CD4-positive, alpha-beta T cell treated with Interleukin-12 subunit alpha and Interleukin-12 subunit beta, for 1 hour (primary cell): ENCODE data around the gene MARF1.
"Not testable (repeated sequence)": the region's sequence is repeated elsewhere in the genome, so short reads cannot be mapped to it uniquely, and the experiment has no call there.

Experiments used
- DNase-seq: peaks from one replicate; pipeline ENCODE4 v3.0.0-alpha.2; 2020

MARF1 gene

DNA sequence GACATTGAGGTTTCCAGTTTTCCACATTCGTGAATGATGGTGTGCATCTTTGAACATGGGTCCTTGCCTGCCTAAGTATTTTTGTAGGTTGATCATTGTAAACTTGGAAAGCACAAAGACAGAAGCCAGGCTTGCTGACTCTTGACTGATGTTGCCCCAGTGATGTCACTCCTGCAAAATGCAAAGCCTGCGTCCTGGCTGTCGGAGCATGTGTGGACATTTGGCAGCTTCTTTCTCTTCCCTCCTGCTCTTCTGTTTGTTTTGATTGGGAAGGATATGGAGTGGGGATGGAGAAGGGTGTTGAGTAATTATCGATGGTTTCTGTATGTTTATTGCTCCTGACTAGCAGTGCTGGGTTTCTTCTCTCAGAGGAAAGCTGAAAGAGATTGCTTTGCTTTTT is 10.3 kb upstream of the MARF1 start:
- no peak for DNase-seq

DNA sequence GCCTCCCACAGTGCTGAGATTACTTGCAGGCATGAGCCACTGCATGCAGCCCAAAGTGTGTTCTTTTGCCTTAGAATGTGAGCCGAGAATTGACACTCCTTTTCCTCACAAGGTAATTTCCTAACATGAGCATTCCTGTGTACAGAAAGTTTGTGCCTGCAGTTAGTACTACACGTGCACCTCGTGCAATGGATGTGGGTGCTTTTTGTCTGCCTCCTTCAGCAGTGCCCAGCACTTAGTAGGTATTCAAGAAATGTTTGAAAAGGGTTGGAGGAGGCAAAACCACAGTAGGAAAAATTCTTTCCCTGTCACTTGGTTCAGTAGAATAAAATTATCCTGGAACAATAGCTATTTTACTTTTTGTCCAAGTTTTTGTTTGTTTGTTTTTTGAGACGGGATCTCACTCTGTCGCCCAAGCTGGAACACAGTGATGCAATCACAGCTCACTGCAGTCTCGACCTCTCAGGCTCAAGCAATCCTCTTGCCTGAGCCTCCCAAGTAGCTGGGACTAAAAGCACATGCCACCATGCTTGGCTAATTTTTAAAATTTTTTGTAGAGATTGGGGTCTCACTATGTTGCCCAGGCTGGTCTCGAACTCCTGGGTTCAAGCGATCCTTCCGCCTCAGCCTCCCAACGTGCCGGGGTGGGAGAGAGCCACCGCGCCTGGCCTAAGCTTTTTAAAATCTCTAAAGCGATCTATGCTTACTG is 9.5 kb upstream of the MARF1 start:
- no peak for DNase-seq

DNA sequence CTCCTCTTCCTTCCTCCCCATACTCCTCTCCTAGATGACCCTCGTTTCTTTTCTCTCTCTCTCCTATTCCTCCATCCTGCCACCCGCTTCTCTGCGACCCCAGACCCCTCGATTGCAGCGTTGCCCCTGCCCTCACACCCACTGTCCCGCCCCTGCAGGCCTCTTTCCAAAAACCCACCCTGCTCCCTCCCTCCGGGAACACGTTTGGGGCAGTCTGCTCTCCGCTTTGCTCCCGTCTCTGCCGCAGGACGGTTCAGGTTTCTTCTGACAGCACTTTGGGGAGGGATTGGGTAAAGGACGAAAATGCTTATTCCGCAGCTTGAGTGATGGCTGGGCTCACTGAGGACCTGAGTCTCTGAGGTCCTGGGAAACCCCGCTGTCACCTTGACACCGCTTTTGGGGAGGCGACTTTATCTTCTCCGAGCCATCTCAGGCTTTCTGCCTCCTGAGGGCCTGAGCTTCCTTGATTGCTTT is 7.8 kb upstream of the MARF1 start:
- DNase-seq: peak; percentile 67

DNA sequence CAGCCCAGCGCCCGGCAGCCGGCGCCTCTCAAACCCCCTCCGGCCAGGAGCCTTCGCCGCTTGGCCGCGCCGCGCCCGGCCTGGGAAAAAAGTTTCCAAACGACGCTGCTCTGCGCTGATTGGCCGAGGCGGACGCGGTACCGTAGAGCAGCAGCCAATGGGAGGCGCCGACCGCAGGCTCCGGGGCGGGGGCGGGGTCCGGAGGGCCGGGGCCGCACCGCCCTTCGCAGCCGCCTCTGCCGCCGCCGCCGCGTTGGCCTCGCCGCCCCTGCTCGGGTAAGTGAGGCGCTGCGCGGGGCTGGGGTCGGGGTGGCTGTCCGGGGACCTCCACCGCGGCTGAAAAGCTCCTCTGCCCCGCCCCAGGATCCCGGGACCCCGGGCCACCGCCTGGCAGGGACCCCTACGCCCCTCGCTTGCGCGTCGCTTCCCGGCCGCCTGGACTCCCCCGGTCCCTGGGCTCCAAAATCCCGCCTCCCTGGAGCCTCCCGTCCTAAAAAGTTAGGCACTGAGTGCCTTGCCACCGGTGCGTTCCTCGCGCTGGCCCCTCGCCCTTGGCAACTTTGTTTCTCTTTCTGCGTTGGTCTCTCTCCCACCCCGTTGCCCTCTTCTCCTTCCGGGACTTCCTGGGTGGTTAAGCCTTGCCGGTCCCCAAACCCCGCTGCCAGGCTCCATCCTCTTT is 7.2 kb upstream of the MARF1 start, which contains the start of gene NDE1:
TSS of gene NDE1 (plus strand) at position 227 of the 679 bp plus-strand sequence. CDS start 14,534 bp downstream, outside the sequence.
- peak; percentile 88 for DNase-seq

DNA sequence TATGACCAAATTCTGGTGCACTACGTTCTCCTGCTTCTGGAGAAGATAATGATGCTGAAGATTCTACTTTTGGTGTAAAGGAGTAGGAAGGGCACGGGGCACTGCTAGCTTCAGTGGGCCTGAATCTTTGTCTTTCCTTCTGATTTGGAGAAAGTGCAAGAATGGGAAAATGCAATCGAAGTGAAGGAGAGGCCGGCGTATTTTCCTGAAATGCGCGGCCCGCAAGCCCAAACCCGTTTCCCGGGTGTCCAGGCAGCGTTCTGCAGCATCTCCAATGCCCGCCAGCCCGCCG is 6.7 kb upstream of the MARF1 start:
- no peak for DNase-seq

DNA sequence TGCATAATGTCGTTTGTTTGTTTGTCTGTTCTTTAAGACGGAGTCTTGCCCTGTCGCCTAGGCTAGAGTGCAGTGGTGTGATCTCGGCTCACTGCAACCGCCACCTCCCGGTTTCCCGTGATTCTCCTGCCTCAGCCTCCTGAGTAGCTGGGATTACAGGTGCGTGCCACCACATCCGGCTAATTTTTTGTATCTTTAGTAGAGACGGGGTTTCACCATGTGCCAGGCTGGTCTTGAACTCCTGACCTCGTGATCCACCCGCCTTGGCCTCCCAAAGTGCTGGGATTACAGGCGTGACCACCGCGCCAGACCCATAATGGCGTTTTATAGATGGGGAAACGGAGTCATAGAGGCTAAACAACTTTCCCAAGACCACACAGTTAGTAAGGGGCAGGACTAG is 6.4 kb upstream of the MARF1 start:
- DNase-seq: not testable (repeated sequence)

DNA sequence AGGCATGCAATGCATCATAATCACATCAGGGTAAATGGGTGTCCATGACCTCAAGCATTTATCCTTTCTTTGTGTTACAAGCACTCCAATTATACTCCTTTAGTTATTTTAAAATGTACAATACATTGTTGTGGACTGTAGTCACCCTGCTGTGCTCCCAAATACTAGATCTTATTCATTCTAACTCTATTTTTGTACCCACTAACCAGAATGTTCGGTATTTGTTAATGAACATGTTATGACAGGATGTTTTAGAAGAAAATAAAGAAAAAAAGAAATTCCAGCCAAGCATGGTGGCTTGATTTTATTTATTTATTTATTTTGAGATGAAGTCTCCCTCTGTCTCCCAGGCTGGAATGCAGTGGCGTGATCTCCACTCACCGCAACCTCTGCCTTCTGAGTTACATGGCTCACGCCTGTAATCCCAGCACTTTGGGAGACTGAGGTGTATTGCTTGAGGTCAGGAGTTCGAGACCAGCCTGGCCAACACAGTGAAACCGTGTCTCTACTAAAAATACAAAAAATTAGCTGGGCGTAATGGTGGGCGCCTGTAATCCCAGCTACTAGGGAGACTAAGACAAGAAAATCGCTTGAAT is 5.3 kb upstream of the MARF1 start:
- DNase-seq: no peak

DNA sequence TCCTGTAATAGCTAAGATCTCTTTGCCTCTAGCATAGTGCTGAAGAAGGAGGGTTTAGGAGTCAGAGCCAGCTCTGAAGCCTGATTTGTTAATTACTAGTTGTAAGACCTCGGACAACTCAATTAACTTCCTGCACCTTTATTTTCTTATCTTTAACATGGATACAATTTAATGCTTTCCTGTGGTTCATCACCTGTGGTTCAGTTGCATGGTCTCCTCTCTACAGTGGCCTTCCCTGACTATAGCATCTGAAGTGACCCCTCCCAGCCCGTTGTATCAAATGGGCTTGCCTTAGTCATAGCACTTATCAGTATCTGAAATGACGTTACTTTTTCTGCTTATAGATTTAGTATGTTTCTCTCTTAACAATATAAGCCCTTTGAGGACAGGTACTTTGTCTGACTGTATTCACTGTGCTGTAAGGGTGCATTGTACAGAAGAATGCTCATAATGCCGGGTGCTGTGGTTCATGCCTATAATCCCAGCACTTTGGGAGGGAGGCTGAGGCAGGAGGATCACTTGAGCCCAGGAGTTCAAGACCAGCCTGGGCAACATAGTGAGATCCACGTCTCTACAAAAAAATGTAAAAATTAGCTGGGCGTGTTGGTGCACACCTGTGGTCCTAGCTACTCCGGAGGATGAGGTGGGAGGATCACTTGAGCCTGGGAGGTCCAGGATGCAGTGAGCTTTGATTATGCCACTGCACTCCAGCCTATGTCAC is 4.5 kb upstream of the MARF1 start:
- no peak for DNase-seq

DNA sequence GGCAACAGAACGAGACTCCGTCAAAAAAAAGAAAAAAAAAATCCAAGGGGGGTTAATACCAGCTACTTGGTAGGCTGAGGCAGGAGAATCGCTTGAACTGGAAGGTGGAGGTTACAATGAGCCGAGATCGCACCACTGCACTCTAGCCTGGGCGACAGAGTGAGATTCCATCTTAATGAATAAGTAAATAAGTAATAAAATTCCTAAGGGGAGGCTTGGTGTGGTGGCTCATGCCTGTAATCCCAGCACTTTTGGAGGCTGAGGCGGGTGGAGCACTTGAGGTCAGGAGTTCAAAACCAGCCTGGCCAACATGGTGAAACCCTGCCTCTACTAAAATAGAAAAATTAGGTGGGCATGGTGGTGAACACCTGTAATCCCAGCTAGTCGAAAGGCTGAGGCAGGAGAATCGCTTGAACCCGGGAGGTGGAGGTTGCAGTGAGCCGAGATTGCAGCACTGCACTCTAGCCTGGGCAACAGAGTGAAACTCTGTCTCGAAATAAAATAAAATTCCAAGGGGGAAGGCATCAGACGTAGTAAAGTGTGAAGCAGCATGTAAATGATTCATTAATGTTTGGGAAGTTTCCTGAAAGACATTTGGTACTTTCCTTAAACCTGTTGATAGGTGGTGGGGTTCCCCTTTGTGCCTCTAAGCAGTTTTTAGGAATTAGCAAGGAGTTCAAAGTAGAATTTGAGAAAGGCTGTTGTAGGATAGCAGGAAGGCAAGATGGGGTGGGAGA is 3.8 kb upstream of the MARF1 start:
- DNase-seq: not testable (repeated sequence)

DNA sequence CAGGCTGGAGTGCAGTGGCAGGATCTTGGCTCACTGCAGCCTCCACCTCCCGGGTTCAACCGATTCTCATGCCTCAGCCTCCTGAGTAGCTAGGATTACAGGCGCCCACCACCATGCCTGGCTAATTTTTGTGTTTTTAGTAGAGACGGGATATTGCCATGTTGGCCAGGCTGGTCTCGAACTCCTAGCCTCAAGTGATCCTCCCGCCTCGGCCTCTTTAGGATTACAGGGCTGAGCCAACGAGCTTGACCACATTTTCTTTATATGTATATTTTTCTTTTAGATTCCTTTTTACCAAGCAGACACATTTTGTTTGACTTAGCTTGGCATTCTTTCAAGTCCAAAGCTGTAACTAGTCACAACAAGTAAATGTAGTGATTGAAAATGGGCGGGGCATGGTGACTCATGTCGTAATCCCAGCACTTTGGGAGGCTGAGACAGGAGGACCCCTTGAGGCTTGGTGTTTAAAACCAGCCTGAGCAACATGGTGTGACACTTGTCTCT is 2.1 kb upstream of the MARF1 start:
- not testable (repeated sequence) for DNase-seq

DNA sequence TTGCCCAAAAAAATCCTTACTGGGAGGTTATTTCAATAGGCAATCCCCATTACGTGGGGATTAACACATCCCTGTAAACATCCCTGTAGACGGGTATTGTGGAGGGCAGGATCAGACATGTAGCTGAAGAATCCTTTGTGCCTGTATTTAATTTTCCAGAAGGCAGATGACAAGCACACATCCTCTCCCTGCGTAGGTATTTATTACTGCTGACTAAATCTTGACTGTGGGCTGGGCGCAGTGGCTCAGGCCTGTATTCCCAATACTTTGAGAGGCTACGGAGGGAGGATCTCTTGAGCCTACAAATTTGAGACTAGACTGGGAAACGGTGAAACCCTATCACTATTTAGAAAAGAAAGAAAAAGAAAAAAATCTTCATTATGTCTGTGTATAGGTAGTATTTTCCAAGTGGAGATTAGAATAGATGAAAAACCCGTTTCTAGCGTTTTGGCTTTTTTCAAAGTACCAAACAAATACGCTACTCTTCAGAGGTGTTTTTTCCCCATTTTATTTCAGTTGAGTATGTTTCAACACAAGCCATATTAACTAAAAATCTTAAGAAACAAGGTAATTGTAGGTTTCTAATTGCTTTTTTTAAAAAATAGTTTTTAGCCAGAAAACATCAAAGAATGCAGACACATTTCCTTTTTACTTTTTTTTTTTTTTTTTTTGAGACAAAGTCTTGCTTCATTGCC is 1.5 kb upstream of the MARF1 start:
- no peak for DNase-seq

DNA sequence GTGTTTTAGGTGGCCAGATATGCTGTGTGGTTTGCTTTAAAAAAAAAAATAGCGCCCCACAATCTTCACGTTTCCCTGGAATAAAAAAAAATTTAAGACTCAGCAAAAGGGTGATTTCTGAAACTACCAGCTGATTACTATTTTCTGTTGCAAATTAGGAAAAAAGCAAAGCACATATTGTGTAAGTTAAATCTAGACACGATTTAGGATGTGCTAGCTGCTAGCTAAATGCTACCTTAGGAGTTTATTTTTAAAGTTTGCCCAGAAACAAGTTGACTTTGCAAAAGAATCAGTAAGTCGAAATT is 944 bp upstream of the MARF1 start:
- DNase-seq: no peak

DNA sequence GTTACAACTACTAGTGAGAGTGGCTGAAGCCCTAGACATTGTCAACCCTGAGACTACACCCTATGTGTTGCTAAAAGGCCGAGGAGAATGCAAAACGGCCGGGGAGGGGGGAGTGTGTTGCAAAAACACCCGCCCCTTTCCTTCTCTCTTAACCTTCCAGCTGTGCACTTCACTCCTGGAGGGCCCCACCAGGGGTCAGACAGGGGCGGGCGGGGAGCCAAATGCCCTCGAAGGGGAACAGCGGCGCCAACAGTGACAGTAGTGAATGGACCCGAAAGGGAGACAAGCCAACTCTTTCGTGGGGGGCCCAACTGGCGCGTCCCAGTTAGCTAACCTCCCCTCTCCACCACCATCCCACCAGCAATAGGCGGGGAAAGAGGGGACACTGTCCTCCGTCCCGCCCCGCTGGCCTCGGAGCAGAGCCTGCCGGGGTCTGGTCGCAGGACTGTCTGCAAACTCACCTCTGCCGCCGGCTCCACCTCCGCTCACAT is 352 bp downstream of the MARF1 start:
- peak; percentile 85 for DNase-seq

DNA sequence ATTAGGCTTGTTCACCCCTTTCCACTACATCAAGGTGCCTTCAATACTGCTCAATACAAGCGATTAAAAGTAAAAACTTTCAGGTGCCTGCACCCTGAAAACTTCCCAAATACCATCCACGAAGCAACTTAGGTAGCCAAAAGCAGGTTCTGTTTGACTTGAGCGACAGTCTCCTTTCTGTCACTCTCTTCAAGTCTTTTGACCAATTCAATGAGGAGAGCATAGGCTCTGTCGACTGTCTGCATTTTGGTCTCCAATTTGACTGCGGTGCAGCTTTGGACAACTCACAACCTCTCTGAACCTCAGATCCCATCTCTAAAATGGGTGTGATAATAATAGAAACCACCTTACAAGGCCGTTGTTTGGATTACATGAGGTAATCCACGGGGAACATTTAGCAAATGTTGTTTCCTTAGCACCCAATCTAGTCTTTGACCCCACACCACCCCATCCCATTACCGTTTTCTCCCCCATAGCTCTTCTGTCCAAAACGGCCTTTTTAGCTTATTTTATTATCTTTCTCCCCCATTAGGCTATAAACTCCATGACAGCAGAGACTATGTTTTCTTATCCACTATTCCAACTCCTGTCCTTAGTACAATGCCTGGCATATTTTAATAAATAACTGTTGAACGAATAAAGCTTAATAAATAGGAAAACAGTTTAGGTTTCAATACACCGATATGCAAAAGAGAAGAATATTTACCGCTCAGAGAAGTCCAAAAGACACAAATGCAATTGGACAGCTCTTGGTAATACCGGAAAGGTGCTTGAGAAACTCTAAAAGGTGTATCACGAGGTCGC is 999 bp downstream of the MARF1 start:
- no peak for DNase-seq

DNA sequence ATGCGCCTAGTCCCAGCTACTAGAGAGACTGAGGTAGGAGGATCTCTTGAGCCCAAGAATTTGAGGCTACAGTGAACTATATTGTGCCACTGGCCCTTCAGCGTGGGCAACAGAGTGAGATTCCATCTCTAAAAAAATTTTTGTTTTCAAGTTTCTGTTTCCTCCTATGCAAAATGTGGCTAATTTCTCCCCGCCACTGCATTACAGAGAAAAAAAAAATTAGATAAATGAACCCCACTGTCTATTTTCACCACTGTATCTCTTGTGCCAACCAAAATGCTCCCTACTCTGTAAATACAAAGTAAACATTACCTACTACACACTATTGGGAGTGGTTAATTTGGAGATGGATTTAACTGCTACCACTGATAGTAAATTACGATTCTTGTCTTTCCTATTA is 2.0 kb downstream of the MARF1 start:
- no peak for DNase-seq

DNA sequence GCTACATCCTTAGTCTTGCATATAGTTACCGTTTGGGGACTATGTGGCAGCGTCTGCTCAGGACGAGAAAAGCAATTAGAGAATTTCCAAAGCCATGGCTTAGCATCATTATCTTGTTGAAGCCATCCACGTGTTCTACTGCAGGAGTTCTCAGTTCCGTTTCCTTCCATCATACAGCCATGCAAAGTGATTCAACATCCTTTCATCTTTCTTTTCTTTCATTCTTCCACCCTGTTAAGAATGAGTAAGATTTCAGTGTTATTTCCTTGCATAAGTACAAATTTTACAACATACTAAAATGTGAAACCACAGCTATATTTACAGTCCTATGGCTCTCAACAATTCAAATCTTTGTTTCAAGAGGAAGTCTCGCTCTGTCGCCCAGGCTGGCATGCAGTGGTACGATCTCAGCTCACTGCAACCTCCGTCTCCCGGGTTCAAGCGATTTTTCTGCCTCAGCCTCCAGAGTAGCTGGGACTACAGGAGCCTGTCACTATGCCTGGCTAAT is 3.8 kb downstream of the MARF1 start:
- DNase-seq: peak; percentile 22

DNA sequence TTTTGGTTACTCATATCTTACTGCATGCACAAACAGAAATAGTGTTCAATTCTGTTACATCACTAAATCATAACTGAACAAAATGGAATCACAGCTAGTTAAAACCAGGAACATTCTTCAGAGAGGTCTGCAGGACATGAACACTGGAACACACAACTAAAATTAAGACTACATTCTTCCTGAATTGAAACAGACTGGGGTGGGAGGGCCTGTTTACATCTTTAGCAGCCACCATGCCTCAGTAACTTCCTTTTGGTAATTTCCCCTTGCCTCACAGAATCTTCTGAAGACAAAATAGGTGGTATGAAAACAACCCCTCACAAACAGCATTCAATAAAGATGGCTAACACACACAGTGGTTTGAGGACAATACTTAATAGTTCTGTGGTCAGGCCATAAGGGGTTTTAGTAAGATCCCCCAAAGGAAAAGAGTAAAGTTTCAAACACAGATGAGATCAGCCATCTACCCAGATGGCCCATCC is 6.5 kb downstream of the MARF1 start:
- peak; percentile 64 for DNase-seq

DNA sequence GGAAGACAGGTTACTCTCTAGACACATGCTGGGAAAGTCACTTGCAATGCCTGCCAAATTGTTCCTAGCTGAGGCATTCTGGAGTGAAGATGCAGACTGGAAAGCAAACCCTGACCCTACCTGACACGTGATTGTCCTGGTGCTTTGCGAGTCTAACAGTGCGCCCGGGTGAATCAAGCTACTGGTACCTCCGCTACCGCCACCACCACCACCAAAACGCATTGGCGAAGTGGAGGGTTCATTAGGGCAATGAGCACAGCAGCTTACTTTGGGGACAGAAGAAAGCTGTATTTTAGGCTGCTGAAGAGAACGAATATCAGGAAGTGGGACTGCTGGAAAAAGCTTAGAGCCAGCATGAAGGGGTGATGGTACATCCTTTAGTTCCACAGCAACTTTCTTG is 7.0 kb downstream of the MARF1 start:
- no peak for DNase-seq

DNA sequence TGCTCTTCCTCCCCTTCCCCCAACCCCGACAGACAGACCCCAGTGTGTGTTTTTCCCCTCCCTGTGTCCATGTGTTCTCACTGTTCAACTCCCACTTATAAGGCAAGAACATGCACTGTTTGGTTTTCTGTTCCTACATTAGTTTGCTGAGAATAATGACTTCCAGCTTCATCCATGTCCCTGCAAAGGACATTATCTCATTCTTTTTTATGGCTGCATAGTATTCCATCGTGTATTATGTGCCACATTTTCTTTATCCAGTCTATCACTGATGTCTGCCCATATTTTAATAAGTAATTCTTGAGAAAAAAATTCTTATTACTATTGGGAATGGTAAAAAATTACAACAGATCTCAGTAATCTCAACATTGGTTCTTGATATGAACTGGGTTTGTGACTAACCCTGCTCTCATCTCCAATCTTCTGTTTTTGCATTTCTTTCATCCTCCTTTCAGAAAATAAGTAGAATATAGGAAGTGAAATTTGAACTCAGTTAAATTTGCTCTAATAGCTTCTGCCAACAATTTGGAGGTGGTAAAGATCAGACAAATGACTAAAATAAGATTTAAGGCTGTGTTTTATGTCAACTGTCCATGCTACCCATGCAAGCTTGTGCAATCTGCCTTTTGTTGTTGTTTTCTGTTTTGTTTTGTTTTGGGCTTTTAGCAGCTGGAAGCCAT is 11.1 kb downstream of the MARF1 start:
- DNase-seq: no peak

DNA sequence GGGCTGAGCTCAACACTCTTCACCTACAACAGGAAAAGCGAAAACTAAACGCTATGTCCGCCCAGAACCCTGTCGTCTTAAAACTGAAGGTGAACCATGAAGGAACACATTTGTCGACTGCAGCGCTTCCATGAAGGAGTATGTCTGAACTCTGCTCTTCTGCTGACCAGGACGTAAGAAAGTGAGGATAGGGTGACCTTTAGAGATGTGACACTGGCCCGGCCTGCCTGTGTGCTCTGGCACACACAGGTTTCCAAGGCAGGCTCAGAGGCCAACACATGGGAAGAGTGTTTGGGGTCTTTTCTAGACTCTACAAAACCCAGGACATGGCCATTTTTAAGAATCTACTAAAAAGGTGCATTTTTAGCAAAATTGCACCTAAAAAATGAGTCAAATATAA is 21.1 kb downstream of the MARF1 start:
- no peak for DNase-seq
